ACC112 (cell line): Measurements from ENCODE around the gene DNASE1.

Experiments used
- H2AFZ ChIP-seq: fragments of 200-600 bp; sonication (generic); one replicate; pipeline ENCODE4 v1.6.0; 2017; ENCODE audit warnings: antibody characterized with exemption, low read length; ENCODE audit not compliant: unreplicated experiment
- H3K27ac ChIP-seq: fragments of 200-600 bp; sonication (generic); 2 replicates; pipeline ENCODE4 v1.5.1; 2014; ENCODE audit warnings: low read depth, mild to moderate bottlenecking, antibody characterized with exemption, low read length, moderate library complexity
- H3K27me3 ChIP-seq: fragments of 200-600 bp; sonication (generic); 2 replicates; pipeline ENCODE4 v1.6.1; 2014; ENCODE audit warnings: mild to moderate bottlenecking, antibody characterized with exemption, low read length, moderate library complexity, mixed read lengths; ENCODE audit not compliant: insufficient read depth
- H3K36me3 ChIP-seq: fragments of 200-600 bp; sonication (generic); 2 replicates; pipeline ENCODE4 v1.6.1; 2016; ENCODE audit warnings: mild to moderate bottlenecking, antibody characterized with exemption, low read length, moderate library complexity, mixed read lengths; ENCODE audit not compliant: insufficient read depth
- H3K4me1 ChIP-seq: fragments of 200-600 bp; sonication (generic); one replicate; pipeline ENCODE4 v1.6.1; 2016; ENCODE audit warnings: low read length, mixed read lengths; ENCODE audit not compliant: insufficient read depth, unreplicated experiment, control insufficient read depth
- H3K4me3 ChIP-seq: fragments of 200-600 bp; sonication (generic); 2 replicates; pipeline ENCODE4 v1.5.1; 2014; ENCODE audit warnings: mild to moderate bottlenecking, low read depth, low read length
- H3K79me2 ChIP-seq: fragments of 200-600 bp; sonication (generic); one replicate; pipeline ENCODE4 v1.6.0; 2016; ENCODE audit warnings: low read length; ENCODE audit not compliant: control insufficient read depth, unreplicated experiment, insufficient read depth

DNASE1 gene

DNA sequence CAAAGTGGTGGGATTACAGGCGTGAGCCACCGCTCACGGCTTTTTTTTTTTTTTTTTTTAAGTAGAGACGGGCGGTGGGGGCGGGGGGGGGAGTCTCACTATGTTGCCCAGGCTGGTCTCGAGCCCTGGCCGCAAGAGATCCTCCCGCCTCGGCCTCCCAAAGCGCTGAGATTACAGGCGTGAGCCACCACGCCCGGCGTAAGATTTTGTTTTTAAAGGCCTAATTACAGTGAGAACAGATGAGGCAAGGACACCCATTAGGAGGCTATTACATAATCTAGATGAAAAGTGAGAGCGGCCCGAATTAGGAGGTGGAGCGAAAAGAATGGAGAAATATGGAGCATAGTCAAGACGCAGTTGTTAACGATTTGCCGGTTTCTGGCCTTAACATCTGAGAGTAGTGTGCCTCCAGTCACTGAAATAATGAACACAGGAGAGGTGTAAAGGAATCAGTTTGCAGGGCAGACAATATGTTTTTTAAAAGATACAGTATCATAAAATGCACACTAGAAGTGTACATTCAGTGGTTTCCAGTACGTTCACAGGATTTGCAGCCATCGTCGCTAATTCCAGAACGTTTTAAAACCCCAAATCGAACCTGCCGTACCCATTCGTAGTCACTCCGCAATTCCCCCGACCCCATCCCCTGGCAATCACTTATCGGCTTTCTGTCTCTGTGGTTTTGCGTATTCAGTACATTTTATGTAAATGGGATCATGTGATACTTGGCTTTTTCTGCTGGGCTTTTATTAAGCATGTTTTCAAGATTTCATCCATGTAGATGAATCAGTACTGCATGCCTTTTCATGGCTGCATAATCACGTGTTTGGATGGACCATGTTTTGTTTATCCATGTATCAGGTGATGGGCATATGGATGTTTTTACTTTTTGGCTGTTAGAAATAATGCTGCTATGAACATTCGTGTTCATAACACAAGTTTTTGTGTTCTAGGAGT is 41.7 kb upstream of the DNASE1 start:
- peaks cover 13% of the 10 kb centered on the region; the same call in 1 of the 2 replicates for H3K36me3 ChIP-seq
- H3K27ac ChIP-seq = no peak overlapping the region
- H3K79me2 ChIP-seq = peaks cover 44% of the 10 kb centered on the region
- H3K4me1 ChIP-seq = peaks cover 15% of the 10 kb centered on the region
- H3K27me3 ChIP-seq = no peaks in the 10 kb centered on the region
- peak overlapping the region; percentile 84 for H3K4me3 ChIP-seq
- peak overlapping the region; percentile 58 for H2AFZ ChIP-seq

DNA sequence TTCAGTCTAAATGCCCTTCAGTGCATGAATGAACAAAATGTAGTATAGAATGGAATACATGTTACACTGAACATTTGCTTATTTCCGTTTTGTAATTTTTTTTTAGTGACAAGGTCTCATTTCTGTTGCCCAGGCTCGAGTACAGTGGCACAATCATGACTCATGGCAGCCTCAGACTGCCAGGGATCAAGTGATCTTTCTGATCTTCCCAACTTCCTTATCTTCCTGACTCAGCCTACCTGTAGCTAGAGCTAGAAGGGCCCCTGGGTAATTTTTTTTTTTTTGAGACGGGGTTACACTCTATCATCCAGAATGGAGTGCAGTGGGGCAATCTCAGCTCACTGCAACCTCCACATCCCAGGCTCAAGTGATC is 35.7 kb upstream of the DNASE1 start:
- H3K27ac ChIP-seq = no peak overlapping the region
- no peaks in the 10 kb centered on the region for H3K27me3 ChIP-seq
- no peak overlapping the region for H2AFZ ChIP-seq
- no peak overlapping the region for H3K4me3 ChIP-seq
- peaks cover 13% of the 10 kb centered on the region; the same call in 1 of the 2 replicates for H3K36me3 ChIP-seq
- peaks cover 25% of the 10 kb centered on the region for H3K79me2 ChIP-seq
- H3K4me1 ChIP-seq = peaks cover 4% of the 10 kb centered on the region

DNA sequence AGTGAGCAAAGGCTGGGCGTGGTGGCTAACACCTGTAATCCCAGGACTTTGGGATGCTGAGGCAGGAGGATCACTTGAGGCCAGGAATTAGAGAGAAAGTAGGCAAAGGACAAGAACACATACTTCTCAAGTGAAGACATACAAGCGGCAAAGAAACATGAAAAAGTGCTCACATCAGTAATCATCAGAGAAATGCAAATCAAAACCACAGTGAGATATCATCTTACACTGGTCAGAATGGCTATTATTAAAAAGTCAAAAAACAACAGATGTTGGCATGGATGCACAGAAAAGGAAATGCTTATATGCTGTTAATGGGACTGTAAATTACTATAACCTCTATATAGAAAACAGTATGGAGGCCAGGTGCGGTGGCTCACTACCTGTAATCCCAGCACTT is 30.8 kb upstream of the DNASE1 start:
- Histone ChIP-seq H3K27ac (no peak overlapping the region), H3K27me3 (no peaks in the 10 kb centered on the region), H3K36me3 (no peaks in the 10 kb centered on the region), H3K4me3 (no peak overlapping the region), H3K79me2 (no peaks in the 10 kb centered on the region), H2AFZ (no peak overlapping the region), H3K4me1 (peaks cover 9% of the 10 kb centered on the region)

DNA sequence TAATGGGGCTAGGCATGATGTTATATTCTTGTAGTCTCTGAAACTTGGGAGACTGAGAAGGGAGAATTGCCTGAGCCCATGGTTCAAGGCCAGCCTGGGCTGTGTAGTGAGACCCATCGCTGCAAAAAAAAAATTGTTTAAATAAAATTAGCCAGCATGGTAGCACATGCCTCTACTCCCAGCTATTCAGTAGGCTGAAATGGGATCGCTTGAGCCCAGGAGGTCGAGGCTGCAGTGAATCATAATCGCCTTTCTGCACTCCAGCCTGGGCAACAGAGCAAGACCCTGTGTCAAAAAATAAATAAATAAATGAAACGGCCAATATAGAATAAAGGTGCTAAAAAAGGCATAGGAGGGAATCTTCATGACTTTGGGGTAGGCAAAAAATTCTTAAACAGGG is 29.2 kb upstream of the DNASE1 start:
- Histone ChIP-seq H3K36me3 (no peaks in the 10 kb centered on the region), H2AFZ (no peak overlapping the region), H3K27me3 (no peaks in the 10 kb centered on the region), H3K27ac (no peak overlapping the region), H3K4me3 (no peak overlapping the region), H3K4me1 (peaks cover 7% of the 10 kb centered on the region), H3K79me2 (no peaks in the 10 kb centered on the region)

DNA sequence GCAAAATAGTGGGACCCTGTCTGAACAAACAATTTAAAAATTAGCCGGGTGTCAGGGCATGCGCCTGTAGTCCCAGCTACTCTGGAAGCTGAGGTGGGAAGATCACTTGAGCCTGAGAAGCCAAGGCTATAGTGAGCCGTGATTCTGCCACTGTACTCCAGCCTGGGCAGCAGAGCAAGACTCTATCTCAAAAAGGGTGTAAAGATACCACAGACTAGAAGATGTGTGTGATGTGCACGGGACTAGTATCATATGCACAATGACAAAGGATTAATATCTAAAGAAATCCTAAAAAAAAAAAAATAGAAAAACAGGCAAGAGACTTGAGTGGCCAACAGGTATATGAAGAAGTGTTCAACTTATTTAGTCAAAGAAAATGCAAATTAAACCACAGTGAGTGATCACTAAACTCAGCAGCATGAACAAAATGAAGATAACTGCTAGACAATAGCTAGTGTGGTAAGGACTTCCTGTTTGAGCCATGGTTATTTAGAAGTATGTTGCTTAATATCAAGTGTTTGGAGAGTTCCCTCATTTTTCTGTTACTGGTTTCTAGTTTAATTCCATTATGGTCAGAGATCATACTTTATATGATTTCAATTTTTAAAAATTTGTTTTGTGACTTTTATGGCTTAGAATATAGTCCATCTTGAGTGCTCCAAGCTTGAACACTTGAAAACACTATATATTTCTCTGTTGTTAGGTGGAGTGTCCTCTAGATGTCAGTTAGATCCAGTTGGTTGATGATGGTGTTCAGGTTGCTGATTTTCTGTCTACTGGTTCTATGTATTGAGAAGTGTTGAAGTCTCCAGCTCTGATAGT is 28.4 kb upstream of the DNASE1 start:
- H2AFZ ChIP-seq = no peak overlapping the region
- H3K27me3 ChIP-seq = no peaks in the 10 kb centered on the region
- H3K27ac ChIP-seq = no peak overlapping the region
- no peaks in the 10 kb centered on the region for H3K36me3 ChIP-seq
- no peaks in the 10 kb centered on the region for H3K79me2 ChIP-seq
- H3K4me1 ChIP-seq = peaks cover 7% of the 10 kb centered on the region
- no peak overlapping the region for H3K4me3 ChIP-seq

DNA sequence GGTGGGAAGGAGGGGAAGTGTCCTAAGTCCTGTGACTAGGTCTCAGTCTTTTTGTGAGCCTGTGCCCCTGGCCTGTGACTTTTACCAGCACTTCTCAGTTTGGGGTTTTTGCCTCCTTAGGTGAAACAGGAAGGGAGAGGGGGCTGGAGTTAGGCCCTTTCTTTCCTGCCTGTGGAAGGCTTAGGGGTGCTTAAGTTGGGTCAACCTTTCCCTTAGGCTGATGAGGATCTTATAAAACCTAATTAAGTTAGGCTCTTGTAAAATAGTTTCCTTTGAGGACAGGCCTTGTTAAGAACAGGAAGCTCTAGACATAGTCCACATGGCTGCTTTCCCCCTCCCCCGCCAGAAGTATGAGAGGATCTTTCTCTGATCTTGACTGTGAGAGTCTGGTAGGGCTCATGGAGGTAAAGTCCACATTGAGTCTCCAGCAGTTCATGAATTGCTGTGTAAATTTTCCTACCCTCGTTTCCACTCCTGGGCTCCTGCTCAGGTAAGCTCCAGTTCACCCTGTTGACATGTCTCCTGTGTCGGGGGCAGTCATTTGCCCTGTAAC is 17.0 kb upstream of the DNASE1 start:
- H2AFZ ChIP-seq = no peak overlapping the region
- H3K4me3 ChIP-seq = no peak overlapping the region

DNA sequence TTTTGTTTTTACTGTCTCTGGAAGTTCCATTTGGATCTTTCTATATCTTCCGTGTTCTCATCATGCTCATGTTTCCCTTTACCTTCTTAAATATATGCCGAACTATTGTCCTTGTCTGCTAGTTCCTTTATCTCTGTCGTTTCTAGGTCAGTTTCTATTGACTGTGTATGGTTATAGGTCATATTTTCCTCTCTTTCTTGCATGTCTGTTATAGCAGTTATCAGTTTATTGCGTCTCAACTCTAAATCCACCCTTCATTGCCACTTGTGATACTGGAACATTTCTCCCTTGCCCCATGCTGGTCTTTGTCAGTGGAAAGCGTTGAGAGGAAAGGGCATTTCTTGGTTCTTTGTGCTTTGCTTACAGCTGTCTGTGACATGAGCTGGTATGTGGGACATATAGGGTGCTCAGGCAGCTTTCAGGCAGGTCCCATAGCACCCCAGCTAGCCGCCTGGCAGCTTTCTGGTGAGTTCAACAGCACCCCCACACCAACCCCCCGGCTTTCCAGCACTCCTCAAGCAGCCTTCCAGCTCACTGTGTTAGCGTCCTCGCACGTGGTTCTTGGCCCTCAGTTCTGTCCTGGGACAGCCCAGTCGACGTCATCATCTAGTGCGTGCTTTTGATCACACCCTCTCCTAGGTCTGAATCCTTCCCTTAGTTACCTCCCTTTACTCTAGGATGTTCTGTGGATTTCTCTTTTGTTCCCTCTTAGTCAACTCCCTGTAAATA is 15.4 kb upstream of the DNASE1 start:
- Histone ChIP-seq H2AFZ (no peak overlapping the region), H3K4me3 (no peak overlapping the region), H3K79me2 (peaks cover 8% of the 10 kb centered on the region)

More for the DNA sequence above, 17.0 kb upstream of the DNASE1 start:
- no peak overlapping the region for H3K27ac ChIP-seq
- H3K36me3 ChIP-seq = no peaks in the 10 kb centered on the region
- peaks cover 8% of the 10 kb centered on the region for H3K79me2 ChIP-seq
- H3K27me3 ChIP-seq = no peaks in the 10 kb centered on the region
- peaks cover 3% of the 10 kb centered on the region for H3K4me1 ChIP-seq

GRCh38 chr16:3640207-3640606 is 14.3 kb upstream of the DNASE1 start:
- Histone ChIP-seq H2AFZ (no peak overlapping the region), H3K36me3 (no peaks in the 10 kb centered on the region), H3K27me3 (no peaks in the 10 kb centered on the region), H3K79me2 (peaks cover 8% of the 10 kb centered on the region), H3K27ac (no peak overlapping the region), H3K4me3 (no peak overlapping the region), H3K4me1 (peaks cover 3% of the 10 kb centered on the region)

More for the DNA sequence above, 15.4 kb upstream of the DNASE1 start:
- no peaks in the 10 kb centered on the region for H3K36me3 ChIP-seq
- peaks cover 3% of the 10 kb centered on the region for H3K4me1 ChIP-seq
- no peak overlapping the region for H3K27ac ChIP-seq
- H3K27me3 ChIP-seq = no peaks in the 10 kb centered on the region

DNA sequence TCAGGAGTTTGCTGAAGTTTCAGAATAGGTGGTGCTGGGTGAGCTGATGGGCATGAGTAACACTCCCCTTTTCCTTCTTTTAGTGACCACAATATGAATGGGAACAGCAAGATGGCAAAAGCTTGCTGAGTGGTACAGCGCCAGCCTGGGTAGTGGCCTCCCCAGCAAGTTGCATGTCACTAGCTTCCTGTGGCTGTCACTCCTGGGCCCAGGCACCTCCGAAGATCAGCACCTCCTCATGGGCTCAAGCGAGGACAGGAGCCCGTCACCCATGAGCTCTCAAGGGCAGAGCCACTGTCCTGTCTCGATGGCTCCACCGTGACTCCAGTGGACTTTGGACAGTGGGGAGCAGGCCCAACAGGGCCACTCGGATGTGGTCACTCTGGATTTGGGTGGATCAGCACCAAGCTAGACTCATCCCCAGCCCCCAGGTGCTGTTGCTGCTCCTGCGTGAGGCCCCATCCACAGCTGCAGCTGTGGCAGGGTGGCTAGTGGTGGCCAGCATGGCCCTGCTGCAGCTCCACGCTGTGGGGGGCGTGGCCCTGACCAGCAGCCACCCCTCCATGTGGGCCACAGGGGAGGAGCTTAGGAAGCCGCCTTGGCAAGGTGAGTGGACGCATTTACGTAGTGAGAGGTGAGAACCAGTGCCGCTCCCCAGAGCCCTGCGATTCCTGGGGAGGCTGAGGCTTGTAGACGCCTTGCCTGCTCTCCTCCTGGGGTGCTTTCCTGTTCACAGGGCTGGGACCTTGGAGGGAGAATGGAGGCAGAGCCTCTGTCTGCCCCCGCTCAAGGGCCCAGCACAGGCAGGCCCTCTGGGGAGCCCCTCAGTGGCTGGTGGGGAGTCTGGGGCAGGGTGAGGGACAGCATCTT is 13.6 kb upstream of the DNASE1 start:
- Histone ChIP-seq H3K4me3 (no peak overlapping the region), H3K36me3 (no peaks in the 10 kb centered on the region), H3K79me2 (peaks cover 8% of the 10 kb centered on the region), H3K27ac (no peak overlapping the region), H3K27me3 (no peaks in the 10 kb centered on the region), H3K4me1 (peaks cover 3% of the 10 kb centered on the region), H2AFZ (no peak overlapping the region)
